Cardiac fibroblast (primary cell): ENCODE data around the gene ANKRD44.

Experiments
- DNase-seq, 2 donors: peaks; one replicate each; pipeline versions ENCODE4 v3.0.0 to v3.0.0-alpha.2; 2010; ENCODE audit warnings: low read depth in 2 of 2
- H3K4me3 ChIP-seq, 2 donors: replicated peaks in 1 of 2; 1 replicate in 1 of 2; 2 replicates in 1 of 2; pipeline ENCODE4 v1.5.1; 2011; ENCODE audit warnings: low read depth in 2 of 2, low read length in 2 of 2, mild to moderate bottlenecking in 2 of 2, moderate library complexity in 1 of 2
- TF ChIP-seq, protein P1 (sequence below): IDR thresholded peaks from one replicate; pipeline ENCODE4 v1.5.1; 2011; ENCODE audit warnings: low read depth, mild to moderate bottlenecking, low read length, inconsistent platforms

The ANKRD44 gene

DNA sequence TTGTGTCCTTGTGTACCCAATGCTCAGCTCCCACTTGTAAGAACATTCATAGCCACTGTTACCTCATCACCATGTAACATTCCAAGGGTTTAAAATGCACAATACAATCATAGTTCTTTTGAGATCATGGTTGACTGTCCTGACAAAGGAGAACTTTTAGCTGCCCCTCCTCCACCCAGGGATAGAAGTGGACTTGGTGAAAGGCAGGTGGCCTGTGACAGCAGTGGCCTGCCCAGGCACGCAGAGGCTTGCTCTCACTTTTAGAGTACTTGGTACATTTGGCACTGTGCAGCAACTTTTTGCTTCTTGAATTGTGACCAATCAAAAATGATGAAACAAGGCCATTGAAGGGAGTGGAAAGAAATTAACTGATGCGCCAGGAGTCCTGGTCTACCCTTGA, 108.7 kb downstream of the ANKRD44 start:
- no peak overlapping the region for H3K4me3 ChIP-seq
- DNase-seq, result no peak
- TF ChIP-seq, protein P1, sequence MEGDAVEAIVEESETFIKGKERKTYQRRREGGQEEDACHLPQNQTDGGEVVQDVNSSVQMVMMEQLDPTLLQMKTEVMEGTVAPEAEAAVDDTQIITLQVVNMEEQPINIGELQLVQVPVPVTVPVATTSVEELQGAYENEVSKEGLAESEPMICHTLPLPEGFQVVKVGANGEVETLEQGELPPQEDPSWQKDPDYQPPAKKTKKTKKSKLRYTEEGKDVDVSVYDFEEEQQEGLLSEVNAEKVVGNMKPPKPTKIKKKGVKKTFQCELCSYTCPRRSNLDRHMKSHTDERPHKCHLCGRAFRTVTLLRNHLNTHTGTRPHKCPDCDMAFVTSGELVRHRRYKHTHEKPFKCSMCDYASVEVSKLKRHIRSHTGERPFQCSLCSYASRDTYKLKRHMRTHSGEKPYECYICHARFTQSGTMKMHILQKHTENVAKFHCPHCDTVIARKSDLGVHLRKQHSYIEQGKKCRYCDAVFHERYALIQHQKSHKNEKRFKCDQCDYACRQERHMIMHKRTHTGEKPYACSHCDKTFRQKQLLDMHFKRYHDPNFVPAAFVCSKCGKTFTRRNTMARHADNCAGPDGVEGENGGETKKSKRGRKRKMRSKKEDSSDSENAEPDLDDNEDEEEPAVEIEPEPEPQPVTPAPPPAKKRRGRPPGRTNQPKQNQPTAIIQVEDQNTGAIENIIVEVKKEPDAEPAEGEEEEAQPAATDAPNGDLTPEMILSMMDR, result no peak

DNA sequence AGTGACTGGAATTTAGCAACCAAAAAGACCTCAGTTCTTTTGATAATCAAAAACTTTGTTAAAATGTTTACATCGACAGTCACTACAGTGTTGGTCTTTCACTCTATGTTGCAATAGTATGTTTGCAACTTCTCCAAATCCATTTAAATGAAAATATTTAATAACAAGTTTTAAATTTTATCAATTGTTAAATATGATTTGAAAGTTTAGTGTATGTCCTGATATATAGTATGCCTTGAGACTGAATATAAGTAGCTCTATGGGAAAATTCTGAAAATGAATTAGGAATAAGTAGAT, 109.9 kb downstream of the ANKRD44 start:
- DNase-seq, result no peak
- H3K4me3 ChIP-seq, result no peak overlapping the region
- TF ChIP-seq, protein P1, result no peak

- H3K4me3 ChIP-seq, result no peak overlapping the region
- TF ChIP-seq, protein P1, result no peak
- no peak for DNase-seq
Observed at GRCh38 chr2:197200051-197200761, 110.4 kb downstream of the ANKRD44 start.

DNA sequence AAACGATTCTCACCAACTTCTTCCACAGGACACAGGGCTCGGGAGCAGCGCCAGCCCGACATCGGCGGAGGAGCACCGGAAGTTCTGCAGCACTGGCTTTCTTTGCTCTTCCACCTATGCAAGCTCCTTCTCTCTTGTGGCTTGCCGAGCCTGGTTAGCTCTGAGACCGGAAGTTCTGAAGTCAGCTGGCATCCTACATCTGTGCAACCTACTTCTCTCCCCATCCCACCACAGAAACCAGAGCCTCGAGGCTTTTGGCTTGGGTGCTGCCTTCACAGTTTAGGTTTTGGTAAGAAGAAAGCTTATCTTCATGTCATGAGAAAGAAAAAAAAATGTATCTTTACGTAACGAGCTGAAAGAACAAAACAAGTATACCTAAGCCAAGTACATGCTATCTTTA, 111.7 kb downstream of the ANKRD44 start:
- TF ChIP-seq, protein P1, result no peak
- H3K4me3 ChIP-seq, result no peak overlapping the region
- DNase-seq, result peak; percentile 38 to 70

DNA sequence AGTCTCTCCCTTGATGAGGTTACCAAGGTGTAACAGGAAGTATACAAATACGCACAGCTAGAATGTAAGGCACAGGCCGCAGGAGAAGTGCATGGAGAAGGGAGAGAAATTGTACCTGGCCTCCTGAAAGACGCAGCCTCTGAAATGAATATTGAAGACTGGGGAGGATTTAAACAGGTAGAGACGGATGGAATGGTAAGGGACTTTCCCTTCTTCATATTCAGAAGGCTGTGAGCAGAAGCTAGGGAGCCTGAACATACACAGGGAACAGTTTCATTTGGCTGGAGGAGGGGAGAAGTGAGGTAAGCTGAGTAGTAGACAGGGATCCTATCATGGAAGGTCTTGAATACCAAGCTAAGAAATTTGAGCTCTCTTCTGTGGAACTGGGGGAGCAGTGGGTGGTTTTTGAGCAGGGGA, 112.7 kb downstream of the ANKRD44 start:
- TF ChIP-seq, protein P1, result no peak
- DNase-seq, result no peak
- H3K4me3 ChIP-seq, result no peak overlapping the region

DNA sequence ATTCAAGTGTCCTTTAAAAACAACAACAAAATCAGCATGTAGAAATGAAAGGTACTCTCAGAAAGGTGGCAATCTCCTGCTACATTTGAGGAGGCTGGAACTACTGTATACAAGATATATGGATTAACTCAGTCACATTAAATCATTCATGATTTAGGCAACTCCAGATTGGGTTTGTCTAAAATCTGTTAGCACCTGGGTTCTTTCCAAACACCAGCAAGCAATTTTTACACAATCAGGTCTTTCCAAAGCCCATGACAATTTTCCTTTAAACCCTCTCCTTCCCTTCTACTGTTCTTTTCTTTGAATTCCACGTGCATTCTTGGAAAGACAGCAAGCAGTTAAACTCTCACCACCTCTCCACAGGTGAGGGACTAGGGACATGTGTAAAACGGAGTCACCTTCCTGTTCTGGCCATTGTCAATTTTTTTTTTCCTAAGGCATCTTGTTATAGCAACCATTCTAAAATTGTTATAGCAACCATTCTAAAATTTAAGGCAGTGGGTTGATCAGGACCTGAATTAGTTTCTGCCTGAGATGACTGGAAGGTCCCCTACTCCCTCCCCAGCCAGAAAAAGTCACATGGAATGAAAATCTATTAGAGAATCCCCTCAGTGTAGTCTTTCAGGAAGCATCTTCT, 113.9 kb downstream of the ANKRD44 start:
- no peak for DNase-seq
- TF ChIP-seq, protein P1, result no peak
- no peak overlapping the region for H3K4me3 ChIP-seq

DNA sequence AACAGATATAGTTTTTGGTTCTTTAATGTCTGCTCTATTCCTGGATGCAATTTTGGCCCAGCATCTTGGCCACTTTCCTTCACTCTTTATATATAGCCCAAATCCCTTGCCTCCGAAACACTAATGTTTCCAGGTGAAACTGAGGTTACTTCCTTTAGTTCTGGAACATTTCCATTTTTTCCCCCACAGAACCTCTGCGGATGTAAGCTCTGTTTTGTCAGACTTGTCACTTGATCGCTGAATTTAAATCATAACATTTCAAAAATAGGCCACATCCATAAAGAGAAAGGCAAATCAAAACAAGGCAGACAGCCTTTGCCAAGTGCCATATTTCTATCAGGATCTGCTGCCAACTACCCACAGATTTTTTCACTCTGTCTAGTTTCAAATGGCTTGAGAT, 115.1 kb downstream of the ANKRD44 start:
- TF ChIP-seq, protein P1, result no peak
- no peak for DNase-seq
- no peak overlapping the region for H3K4me3 ChIP-seq
